GM21737 (cell line): ENCODE measurements around the gene C12orf76.
A peak's percentile ranks its signal among the peaks of the same experiment; 100 is the strongest.
"Not testable (repeated sequence)": the region's sequence is repeated elsewhere in the genome, so short reads cannot be mapped to it uniquely, and the experiment has no call there.

Experiments used
- ATAC-seq: cut with Tn5 transposase; IDR thresholded peaks from one replicate; pipeline ENCODE4 v1.9.1; 2021; ENCODE audit warnings: mild to moderate bottlenecking, moderate library complexity; ENCODE audit not compliant: unreplicated experiment

The C12orf76 gene

GRCh38 chr12:110048242-110049027 lies at the start of gene C12orf76:
Gene C12orf76 (minus strand): TSS chr12:110048522. CDS start chr12:110048495, 27 bp downstream.
- ATAC-seq, result peak; percentile 98

GRCh38 chr12:110093631-110094311 lies 45.4 kb upstream of the C12orf76 start:
- ATAC-seq, result no peak

GRCh38 chr12:110091136-110091711 lies 42.9 kb upstream of the C12orf76 start:
- no peak for ATAC-seq

- ATAC-seq, result no peak
Observed at GRCh38 chr12:110090266-110091135, 42.2 kb upstream of the C12orf76 start.

- no peak for ATAC-seq
Observed at GRCh38 chr12:110088936-110089335, 40.6 kb upstream of the C12orf76 start.

GRCh38 chr12:110088216-110088615 lies 39.9 kb upstream of the C12orf76 start:
- not testable (repeated sequence) for ATAC-seq

- no peak for ATAC-seq
Observed at GRCh38 chr12:110084314-110085015, 36.1 kb upstream of the C12orf76 start.

- ATAC-seq, result no peak
Observed at GRCh38 chr12:110080410-110080809, 32.1 kb upstream of the C12orf76 start.

- peak; percentile 87 for ATAC-seq
Observed at GRCh38 chr12:110079477-110080400, 31.4 kb upstream of the C12orf76 start.

GRCh38 chr12:110077800-110078199 lies 29.5 kb upstream of the C12orf76 start:
- ATAC-seq, result no peak

- ATAC-seq, result no peak
Observed at GRCh38 chr12:110075880-110076279, 27.6 kb upstream of the C12orf76 start.

- ATAC-seq, result no peak
Observed at GRCh38 chr12:110074089-110074488, 25.8 kb upstream of the C12orf76 start.

- no peak for ATAC-seq
Observed at GRCh38 chr12:110073049-110073831, 24.9 kb upstream of the C12orf76 start.

- not testable (repeated sequence) for ATAC-seq
Observed at GRCh38 chr12:110072636-110073035, 24.3 kb upstream of the C12orf76 start.

GRCh38 chr12:110071967-110072366 lies 23.6 kb upstream of the C12orf76 start:
- no peak for ATAC-seq

GRCh38 chr12:110071504-110071903 lies 23.2 kb upstream of the C12orf76 start:
- ATAC-seq, result no peak

GRCh38 chr12:110068654-110069053 lies 20.3 kb upstream of the C12orf76 start:
- ATAC-seq, result no peak

GRCh38 chr12:110068115-110068514 lies 19.8 kb upstream of the C12orf76 start:
- ATAC-seq, result not testable (repeated sequence)
